OCI-LY1 (cell line): ENCODE data around the gene SMC4.

Source experiments
- CTCF ChIP-seq: fragments of 200-600 bp; sonication (generic), shearing (Covaris generic); IDR thresholded peaks from 2 replicates; pipeline ENCODE4 v1.5.1; 2017; ENCODE audit warnings: mild to moderate bottlenecking, antibody characterized with exemption, low read length, moderate library complexity, mixed read lengths
- EZH2 ChIP-seq: fragments of 200-600 bp; sonication (generic), shearing (Covaris generic); IDR thresholded peaks from 2 replicates; pipeline ENCODE4 v1.8.0; 2017; ENCODE audit warnings: borderline replicate concordance, mixed run types, mild to moderate bottlenecking, antibody characterized with exemption, low read length, moderate library complexity, mixed read lengths

GRCh38 chr3:160372780-160373179 is 26.7 kb upstream of the SMC4 start:
- no peak for TF ChIP-seq CTCF
- no peak for TF ChIP-seq EZH2
